HG03469 (cell line): ENCODE results near the gene PLEK.
A peak's percentile ranks its signal among the peaks of the same experiment; 100 is the strongest.
"Not testable (repeated sequence)": the region's sequence is repeated elsewhere in the genome, so short reads cannot be mapped to it uniquely, and the experiment has no call there.

Experiments
- ATAC-seq: cut with Tn5 transposase; IDR thresholded peaks from one replicate; pipeline ENCODE4 v1.9.1; 2021; ENCODE audit warnings: mild to moderate bottlenecking, moderate library complexity, moderate number of reproducible peaks; ENCODE audit not compliant: unreplicated experiment

PLEK gene

DNA sequence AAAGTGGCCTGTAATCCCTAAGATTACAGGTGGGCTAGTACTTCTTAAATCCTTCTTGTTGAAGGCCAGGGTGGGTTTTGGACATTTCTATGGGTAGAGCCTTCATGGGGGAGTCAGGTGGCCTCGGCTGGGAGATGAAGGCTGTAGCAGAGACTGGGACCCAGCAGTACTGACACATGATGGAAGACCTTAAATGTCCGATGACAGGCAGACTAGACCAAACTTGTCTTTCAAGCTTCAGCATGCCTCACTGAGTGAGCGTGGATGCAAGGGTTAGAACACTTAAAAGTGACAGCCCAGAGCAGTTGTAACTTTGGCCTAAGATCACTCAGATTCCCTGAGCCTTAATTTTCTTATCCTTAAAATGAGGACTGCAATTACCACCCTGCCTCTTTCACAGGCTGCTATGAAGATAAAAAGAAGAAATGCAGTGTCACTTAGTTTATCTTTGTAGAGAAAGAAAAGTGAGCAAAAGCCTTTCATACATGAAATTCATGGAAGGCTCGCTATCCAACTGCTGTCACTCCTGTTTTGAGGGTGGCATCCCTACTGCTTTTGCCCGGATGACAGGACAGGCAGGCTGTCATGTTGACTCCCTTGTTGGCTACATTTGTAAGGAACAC is 19.5 kb downstream of the PLEK start:
- ATAC-seq = no peak

- peak; percentile 53 for ATAC-seq
Observed at GRCh38 chr2:68385220-68385906, 20.3 kb downstream of the PLEK start.

GRCh38 chr2:68385907-68386287 is 20.8 kb downstream of the PLEK start:
- ATAC-seq = no peak

- no peak for ATAC-seq
Observed at GRCh38 chr2:68386365-68386764, 21.3 kb downstream of the PLEK start.

GRCh38 chr2:68387408-68388350 is 22.6 kb downstream of the PLEK start:
- peak; percentile 31 for ATAC-seq

DNA sequence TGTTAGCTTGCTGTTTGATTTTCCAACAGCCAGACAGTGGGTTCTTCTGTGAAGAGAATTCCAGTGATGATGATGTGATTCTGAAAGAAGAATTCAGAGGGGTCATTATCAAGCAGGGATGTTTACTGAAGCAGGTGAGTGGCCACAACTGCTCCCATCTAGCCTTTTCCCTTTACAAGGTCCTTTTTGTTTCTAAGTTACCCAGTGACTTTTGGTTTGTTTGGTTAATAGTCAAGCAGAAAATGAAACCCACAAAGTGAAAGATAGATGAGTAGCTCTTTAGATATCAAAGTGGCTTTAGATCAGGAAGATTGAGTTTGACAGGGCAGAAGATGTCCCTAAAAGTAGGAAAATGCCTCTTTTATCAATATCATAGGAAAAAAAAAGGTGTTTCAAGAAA is 23.3 kb downstream of the PLEK start:
- no peak for ATAC-seq

DNA sequence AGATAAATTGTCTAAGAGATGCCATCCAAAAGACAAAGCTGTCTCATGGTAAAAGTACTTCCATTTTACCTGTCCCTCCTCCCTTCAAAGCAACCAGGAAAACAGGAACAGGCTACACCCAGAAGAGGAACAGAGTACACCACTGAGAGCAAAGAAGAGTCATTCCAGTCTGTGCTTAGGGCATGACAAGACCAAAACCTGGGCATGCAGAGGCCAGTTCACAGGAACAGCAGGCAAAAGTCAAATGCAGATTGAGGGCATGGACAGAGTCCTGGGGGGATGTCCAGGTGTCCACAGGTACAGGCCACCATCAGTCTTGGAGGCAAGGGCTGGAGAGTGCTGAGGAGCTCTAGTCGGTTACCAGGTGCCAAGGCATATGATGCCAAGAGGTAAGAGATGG is 23.7 kb downstream of the PLEK start:
- ATAC-seq = no peak

GRCh38 chr2:68390114-68390513 is 25.0 kb downstream of the PLEK start:
- no peak for ATAC-seq

DNA sequence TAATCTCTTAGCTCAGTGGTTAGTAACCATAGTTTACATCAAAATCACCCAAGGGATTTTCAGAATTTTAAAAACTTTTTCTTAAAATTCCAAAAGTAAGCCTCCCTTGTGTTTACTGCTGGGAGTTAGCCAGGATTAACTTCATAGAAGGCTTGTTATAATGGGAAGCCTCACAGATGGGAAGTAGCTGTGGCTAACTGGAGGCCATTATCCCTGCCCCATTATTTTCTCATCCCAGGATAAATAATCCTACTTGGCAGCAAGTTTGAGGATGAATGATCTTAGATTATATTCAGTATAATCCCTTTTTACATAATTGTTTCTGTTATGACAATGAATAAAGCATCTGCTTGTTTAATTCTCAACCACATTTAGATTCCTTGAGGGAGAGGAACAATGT is 25.5 kb downstream of the PLEK start:
- ATAC-seq = no peak

GRCh38 chr2:68391099-68391498 is 26.0 kb downstream of the PLEK start:
- no peak for ATAC-seq

DNA sequence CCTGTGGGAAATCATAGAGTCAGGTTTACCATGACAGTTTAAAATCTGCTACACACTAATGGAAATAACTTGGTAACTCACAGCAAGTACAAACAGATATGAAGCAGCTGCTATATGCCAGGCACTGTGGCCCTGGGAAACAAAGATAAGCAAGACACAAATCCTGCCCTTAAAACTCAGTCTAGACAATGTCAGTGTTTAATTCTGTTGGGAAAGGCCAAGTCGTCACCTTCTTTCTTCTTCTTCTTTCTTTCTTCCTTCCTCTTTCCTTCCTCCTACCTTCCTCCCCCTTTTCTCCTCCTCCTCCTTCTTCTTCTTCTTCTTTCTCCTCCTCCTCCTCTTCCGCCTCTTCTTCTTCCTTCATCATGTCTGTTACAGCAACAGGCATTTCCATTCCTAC is 26.8 kb downstream of the PLEK start:
- ATAC-seq = no peak

DNA sequence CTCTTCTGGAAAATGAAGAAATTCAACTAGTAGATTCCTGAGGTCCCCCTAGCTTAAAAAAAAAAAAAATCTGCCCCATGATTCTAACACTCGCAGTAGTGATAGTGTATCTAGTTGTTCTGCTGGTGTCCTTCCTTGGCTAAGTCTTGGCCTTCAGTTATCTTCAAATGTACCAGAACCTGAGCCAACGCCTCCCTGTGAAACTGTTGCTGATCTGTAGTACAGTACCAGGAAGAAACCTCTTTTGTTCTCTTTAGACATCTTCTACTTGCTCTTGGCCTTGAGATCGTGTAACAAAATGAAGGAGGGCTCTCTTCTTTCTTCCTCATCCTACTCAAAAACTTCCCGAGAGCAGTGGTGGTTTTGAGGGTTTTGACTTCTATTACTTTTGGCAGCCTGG is 31.0 kb downstream of the PLEK start:
- no peak for ATAC-seq

DNA sequence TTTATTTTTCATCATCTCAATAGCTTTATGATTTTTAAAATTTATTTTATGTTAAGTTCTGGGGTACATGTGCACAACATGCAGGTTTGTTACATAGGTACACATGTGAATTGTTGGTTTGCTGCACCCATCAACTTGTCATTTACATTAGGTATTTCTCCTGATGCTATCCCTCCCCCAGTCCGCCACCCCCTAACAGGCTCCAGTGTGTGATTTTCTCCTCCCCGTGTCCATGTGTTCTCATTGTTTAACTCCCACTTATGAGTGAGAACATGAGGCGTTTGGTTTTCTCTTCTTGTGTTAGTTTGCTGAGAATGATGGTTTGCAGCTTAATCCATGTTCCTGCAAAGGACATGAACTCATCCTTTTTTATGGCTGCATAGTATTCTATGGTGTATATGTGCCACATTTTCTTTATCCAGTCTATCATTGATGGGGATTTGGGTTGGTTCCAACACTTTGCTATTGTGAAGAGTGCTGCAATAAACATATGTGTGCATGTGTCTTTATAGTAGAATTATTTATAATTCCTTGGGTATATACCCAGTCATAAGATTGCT is 32.7 kb downstream of the PLEK start:
- ATAC-seq = not testable (repeated sequence)

- peak; percentile 52 for ATAC-seq
Observed at GRCh38 chr2:68403199-68403644, 38.1 kb downstream of the PLEK start.

DNA sequence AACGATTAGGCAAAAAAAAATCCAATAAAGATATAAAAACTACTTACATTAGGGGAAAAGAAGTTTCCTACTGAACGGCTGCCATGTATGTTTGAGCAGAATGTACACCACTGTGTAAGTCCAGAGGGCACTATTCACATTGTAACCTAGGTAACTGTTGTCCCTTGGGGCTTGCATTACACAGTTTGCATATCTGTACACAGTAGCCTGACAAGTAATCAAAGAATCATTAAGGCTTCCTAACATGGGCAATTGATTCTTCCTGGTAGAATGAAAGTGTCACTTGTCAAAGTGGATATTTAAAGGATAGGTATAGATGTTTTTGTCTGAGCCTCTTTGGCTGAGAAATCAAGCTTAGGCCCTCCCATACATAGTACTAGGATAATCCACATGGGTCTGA is 39.1 kb downstream of the PLEK start:
- ATAC-seq = no peak

GRCh38 chr2:68404893-68405799 is 40.1 kb downstream of the PLEK start:
- no peak for ATAC-seq

- ATAC-seq = peak; percentile 96
Observed at GRCh38 chr2:68411397-68412126, 46.5 kb downstream of the PLEK start.

GRCh38 chr2:68412127-68412819 is 47.2 kb downstream of the PLEK start:
- peak; percentile 25 for ATAC-seq

DNA sequence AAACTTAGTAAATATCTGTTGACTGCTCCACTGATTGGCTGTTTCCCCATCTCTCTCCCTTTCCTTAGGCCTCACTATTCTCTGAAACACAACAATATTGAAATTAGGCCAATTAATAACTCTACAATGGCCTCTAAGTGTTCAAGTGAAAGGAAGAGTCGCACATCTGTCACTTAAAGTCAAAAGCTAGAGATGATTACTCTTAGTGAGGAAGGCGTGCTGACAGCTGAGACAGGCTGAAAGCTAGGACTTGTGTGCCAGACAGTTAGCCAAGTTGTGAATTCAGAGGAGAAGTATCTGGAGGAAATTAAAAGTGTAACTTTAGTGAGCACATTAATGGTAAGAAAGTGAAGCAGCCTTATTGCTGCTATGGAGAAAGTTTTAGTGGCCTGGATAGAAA is 48.4 kb downstream of the PLEK start:
- no peak for ATAC-seq
